Nephron progenitor cell (in vitro differentiated cells): ENCODE results near the gene TPBGL.

Source experiments
- DNase-seq: peaks from one replicate; pipeline ENCODE4 v3.0.0; 2021
- H3K27ac Mint-ChIP-seq: 2 replicates; pipeline ENCODE4 v1.8.0; 2021; ENCODE audit warnings: mild to moderate bottlenecking, moderate library complexity, mixed read lengths
- H3K27me3 Mint-ChIP-seq: 2 replicates; pipeline ENCODE4 v1.8.0; 2021; ENCODE audit warnings: mild to moderate bottlenecking, low read depth, mixed read lengths; ENCODE audit not compliant: poor library complexity
- H3K36me3 Mint-ChIP-seq: 2 replicates; pipeline ENCODE4 v1.8.0; 2021; ENCODE audit warnings: low read depth, mixed read lengths
- H3K4me1 Mint-ChIP-seq: 2 replicates; pipeline ENCODE4 v1.8.0; 2021; ENCODE audit warnings: mixed read lengths
- H3K4me3 Mint-ChIP-seq: 2 replicates; pipeline ENCODE4 v1.8.0; 2021; ENCODE audit warnings: mild to moderate bottlenecking, moderate library complexity, mixed read lengths
- H3K9me3 Mint-ChIP-seq: 2 replicates; pipeline ENCODE4 v1.8.0; 2021; ENCODE audit warnings: mild to moderate bottlenecking, moderate library complexity, mixed read lengths
- TF ChIP-seq, protein P1 (sequence below): fragments of 200-600 bp; sonication (generic); IDR thresholded peaks from 2 replicates; pipeline ENCODE4 v1.5.0; 2021; ENCODE audit warnings: antibody characterized with exemption

TPBGL gene

DNA sequence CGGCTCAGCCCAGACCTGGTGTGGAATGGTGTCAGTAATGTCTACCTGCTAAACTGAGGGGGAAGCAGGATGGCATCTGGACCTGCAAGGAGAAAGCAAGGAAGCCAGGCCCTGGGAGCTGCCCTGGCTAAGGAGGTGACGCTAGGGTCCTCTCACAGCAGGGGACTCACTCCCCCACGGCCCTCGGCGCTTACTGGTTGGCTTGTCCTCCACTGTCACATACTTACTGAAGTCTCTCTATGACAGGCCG, 48.9 kb downstream of the TPBGL start:
- Mint-ChIP-seq H3K36me3 (no peaks in the 10 kb centered on the region), H3K4me1 (peaks cover 32% of the 10 kb centered on the region), H3K27ac (no peak overlapping the region), H3K4me3 (no peak overlapping the region), H3K27me3 (peaks cover 8% of the 10 kb centered on the region), H3K9me3 (no peaks in the 10 kb centered on the region)
- DNase-seq = no peak
- TF ChIP-seq, protein P1, sequence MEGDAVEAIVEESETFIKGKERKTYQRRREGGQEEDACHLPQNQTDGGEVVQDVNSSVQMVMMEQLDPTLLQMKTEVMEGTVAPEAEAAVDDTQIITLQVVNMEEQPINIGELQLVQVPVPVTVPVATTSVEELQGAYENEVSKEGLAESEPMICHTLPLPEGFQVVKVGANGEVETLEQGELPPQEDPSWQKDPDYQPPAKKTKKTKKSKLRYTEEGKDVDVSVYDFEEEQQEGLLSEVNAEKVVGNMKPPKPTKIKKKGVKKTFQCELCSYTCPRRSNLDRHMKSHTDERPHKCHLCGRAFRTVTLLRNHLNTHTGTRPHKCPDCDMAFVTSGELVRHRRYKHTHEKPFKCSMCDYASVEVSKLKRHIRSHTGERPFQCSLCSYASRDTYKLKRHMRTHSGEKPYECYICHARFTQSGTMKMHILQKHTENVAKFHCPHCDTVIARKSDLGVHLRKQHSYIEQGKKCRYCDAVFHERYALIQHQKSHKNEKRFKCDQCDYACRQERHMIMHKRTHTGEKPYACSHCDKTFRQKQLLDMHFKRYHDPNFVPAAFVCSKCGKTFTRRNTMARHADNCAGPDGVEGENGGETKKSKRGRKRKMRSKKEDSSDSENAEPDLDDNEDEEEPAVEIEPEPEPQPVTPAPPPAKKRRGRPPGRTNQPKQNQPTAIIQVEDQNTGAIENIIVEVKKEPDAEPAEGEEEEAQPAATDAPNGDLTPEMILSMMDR = no peak

DNA sequence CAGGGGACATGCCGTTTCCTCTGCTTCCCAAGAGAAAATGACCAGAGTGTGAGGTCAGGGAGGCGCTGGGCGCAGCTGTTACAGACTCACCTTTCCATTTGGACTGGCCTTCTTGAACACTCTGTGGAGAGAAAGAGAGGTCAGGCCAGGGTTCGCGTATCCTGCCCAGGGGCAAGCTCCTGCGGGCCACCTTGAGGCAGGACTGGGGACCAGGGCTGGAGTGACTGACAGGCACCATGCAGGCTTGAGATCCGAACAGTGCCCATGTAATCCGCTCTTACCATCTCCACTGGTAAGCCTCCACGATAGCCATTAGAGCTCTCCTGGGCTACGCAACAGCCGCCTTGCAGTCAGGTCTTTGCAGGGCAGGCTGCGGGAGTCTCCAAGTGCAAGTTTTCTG, 49.3 kb downstream of the TPBGL start:
- Mint-ChIP-seq H3K4me3 (no peak overlapping the region), H3K27ac (no peak overlapping the region), H3K27me3 (peaks cover 8% of the 10 kb centered on the region), H3K36me3 (no peaks in the 10 kb centered on the region), H3K4me1 (peaks cover 32% of the 10 kb centered on the region), H3K9me3 (no peaks in the 10 kb centered on the region)
- TF ChIP-seq, protein P1 = no peak
- no peak for DNase-seq

DNA sequence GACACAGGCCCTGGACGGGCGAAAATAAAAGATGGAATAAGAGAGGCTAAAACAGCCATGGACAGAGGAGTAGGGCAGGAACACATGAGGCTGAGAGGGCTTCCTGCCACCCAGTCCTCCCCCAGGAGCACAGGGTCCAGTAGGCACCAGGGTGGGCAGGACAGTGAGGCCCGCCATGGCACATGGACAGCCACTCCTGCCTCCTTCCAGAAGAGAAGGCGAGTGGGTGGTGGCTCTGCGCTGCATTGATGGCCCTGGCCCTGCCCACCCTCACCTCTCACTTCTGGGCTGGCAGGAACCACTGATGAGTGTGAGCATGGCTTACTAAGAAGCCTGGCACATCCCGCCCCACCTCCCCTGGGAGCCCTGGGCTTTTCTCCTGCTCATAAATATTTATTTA, 51.2 kb downstream of the TPBGL start:
- TF ChIP-seq, protein P1 = no peak
- Mint-ChIP-seq H3K27ac (no peak overlapping the region), H3K4me3 (no peak overlapping the region), H3K36me3 (no peaks in the 10 kb centered on the region), H3K9me3 (peaks cover 6% of the 10 kb centered on the region), H3K27me3 (peaks cover 4% of the 10 kb centered on the region), H3K4me1 (peaks cover 32% of the 10 kb centered on the region)
- no peak for DNase-seq

DNA sequence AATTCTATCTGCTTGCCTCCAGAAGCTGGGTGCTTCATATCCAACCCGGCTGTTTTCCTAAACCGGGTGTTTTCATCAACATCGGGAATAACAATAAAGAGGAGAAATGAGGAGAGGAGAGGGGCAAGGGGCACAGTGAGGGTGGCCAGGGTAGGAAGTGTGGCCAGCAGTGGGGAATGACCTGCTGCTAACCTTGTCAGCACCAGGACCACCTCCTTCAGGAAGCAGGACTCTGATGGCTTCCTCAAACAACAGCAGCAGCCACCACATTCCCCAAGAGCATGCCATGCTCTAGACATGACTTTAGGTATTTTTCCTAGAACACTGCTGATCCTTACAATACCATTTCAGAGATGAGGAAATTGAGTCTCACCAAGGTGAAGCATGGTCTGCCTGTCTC, 52.4 kb downstream of the TPBGL start:
- peaks cover 7% of the 10 kb centered on the region for H3K27me3 Mint-ChIP-seq
- H3K36me3 Mint-ChIP-seq = no peaks in the 10 kb centered on the region
- H3K27ac Mint-ChIP-seq = no peak overlapping the region
- no peak overlapping the region for H3K4me3 Mint-ChIP-seq
- no peak for DNase-seq
- TF ChIP-seq, protein P1 = no peak
- H3K9me3 Mint-ChIP-seq = peaks cover 6% of the 10 kb centered on the region
- H3K4me1 Mint-ChIP-seq = peaks cover 32% of the 10 kb centered on the region
